ENCODE data around the gene WNT1.

WNT1 gene

DNA sequence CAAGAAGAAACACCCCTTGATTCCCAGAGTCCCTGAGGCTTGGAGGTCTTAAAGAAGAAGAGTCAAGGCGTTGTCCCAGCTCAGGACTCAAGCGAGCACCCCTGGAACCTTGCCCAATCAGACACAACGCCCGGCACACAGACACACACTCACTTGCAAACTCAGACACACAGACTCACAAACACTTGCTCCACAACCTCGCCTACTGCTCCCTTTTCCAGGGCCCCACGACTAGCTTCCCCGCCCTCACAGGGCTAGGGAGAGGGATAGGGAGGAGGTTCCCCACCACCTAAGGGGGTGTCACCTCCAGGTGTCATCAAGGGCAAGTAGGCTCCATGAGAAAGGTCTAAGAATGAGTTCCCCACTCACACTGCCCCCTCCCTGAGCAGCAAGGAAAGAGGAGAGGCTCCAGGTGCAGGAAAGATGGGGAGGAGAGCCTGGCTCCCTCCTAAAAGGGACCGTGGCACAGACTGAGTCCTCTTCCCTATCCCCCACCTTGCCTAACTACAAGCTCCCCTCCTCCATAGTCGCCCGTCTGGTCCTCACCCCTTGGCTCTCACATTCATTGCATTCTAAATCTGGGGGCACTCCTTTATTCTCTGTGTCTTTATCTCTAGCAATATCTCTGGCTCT is 7.3 kb upstream of the WNT1 start:
- H3K4me2 ChIP-seq (ENCODE audit: low read length), result peak overlapping the region; percentile 39; the same call in 1 of the 2 replicates
- H3K36me3 ChIP-seq (ENCODE audit: insufficient read depth, low read length), result no peaks in the 10 kb centered on the region
- peaks cover 20% of the 10 kb centered on the region for H3K4me1 ChIP-seq (ENCODE audit: insufficient read depth, low read length, severe bottlenecking)
- H3K79me2 ChIP-seq (ENCODE audit: insufficient read depth, low read length), result no peaks in the 10 kb centered on the region
- no peak overlapping the region for H2AFZ ChIP-seq (ENCODE audit: low read length)
- H3F3A ChIP-seq (ENCODE audit: insufficient read depth, low read length), result no peaks in the 10 kb centered on the region
- no peaks in the 10 kb centered on the region for H4K20me1 ChIP-seq (ENCODE audit: insufficient read depth, low read length)
- no peak overlapping the region for H3K9ac ChIP-seq (ENCODE audit: low read length)
- no peak overlapping the region for H3K27ac ChIP-seq (ENCODE audit: low read depth, low read length, poor library complexity, severe bottlenecking)
- H3K9me3 ChIP-seq (ENCODE audit: low read length), result no peaks in the 10 kb centered on the region
- H3K27me3 ChIP-seq (ENCODE audit: insufficient read depth, low read length), result peaks cover 22% of the 10 kb centered on the region; the same call in 1 of the 2 replicates
- H3K4me3 ChIP-seq (ENCODE audit: low read depth, low read length, poor library complexity, severe bottlenecking), result peak overlapping the region; percentile 25
- TF ChIP-seq EZH2 (IDR thresholded peaks at IDR 0.05; ENCODE audit: borderline replicate concordance, low read length), result no peak
- TF ChIP-seq, protein P1, sequence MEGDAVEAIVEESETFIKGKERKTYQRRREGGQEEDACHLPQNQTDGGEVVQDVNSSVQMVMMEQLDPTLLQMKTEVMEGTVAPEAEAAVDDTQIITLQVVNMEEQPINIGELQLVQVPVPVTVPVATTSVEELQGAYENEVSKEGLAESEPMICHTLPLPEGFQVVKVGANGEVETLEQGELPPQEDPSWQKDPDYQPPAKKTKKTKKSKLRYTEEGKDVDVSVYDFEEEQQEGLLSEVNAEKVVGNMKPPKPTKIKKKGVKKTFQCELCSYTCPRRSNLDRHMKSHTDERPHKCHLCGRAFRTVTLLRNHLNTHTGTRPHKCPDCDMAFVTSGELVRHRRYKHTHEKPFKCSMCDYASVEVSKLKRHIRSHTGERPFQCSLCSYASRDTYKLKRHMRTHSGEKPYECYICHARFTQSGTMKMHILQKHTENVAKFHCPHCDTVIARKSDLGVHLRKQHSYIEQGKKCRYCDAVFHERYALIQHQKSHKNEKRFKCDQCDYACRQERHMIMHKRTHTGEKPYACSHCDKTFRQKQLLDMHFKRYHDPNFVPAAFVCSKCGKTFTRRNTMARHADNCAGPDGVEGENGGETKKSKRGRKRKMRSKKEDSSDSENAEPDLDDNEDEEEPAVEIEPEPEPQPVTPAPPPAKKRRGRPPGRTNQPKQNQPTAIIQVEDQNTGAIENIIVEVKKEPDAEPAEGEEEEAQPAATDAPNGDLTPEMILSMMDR (IDR thresholded peaks at IDR 0.05; ENCODE audit: low read length), result no peak
- H3K9me2 ChIP-seq (ENCODE audit: low read depth, low read length), result no peaks in the 10 kb centered on the region

DNA sequence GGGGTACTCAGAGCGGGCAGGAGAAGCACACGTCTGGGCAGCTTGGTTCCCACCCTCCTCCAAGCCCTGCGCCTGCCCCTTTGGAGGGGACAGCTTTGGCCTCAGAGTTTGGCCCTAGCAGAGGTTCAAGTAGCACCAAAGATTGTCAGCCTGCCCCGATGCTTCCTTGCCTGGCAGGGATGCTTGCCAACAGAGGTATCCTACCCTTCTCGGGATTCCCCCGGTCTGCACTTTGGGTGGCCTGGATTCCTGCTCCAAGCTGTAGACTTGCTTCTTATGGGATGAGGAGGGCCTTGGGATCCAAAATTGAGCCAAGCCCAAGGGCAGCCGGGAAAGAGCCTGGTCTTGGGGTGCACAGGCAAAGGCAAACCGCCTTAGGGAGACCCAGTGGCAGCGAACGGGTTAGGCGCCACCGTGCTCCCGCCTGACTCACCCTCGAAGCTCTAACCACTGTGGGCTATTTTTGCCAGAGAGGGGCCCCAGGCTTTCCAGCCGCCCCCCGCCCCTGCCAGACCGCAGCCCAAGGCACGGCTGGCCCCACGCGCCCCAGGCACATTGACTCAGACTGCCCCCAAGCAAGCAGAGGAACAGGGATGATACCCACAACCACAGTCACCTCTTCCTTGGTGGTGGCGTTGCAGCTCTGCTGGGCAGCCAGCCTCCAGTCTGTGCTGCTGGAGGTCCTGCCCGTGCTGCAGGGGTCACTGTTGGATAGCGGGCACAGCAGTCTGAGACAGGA is 5.7 kb upstream of the WNT1 start:
- no peak overlapping the region for H3K4me3 ChIP-seq (ENCODE audit: low read depth, low read length, poor library complexity, severe bottlenecking)

DNA sequence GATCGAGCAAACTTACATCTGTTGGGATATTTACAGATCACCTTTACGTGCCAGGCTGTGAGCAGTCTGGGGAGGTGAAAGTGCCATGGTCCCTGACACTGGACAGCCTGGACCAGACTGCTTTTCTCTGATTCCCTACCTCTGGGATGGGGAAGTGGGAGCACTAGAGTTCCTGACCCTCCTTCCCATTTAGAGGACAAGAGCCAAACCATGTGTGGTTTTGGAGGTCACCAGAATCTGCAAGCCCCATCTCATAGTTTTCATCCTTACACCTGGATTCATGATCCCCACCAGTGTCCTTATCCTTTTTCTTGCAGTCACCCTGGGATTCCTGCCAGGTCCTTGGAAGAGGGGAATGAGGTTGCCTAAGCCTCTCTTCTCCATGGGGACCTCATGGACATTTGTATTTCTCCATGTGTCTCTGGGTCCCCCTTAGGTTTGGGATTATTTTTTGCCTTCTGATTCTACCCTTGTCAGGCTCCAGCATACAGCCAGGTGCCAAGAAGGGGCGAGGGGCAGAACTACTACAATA is 5.1 kb upstream of the WNT1 start:
- Histone ChIP-seq H3K36me3 (ENCODE audit: insufficient read depth, low read length) (no peaks in the 10 kb centered on the region), H3K27me3 (ENCODE audit: insufficient read depth, low read length) (peaks cover 22% of the 10 kb centered on the region; the same call in 1 of the 2 replicates), H3K9me3 (ENCODE audit: low read length) (no peaks in the 10 kb centered on the region), H2AFZ (ENCODE audit: low read length) (no peak overlapping the region), H3K79me2 (ENCODE audit: insufficient read depth, low read length) (no peaks in the 10 kb centered on the region), H3K9me2 (ENCODE audit: low read depth, low read length) (no peaks in the 10 kb centered on the region), H3K27ac (ENCODE audit: low read depth, low read length, poor library complexity, severe bottlenecking) (no peak overlapping the region), H3K4me3 (ENCODE audit: low read depth, low read length, poor library complexity, severe bottlenecking) (no peak overlapping the region), H3K4me1 (ENCODE audit: insufficient read depth, low read length, severe bottlenecking) (peaks cover 14% of the 10 kb centered on the region), H3K9ac (ENCODE audit: low read length) (no peak overlapping the region), H3F3A (ENCODE audit: insufficient read depth, low read length) (no peaks in the 10 kb centered on the region), H4K20me1 (ENCODE audit: insufficient read depth, low read length) (no peaks in the 10 kb centered on the region), H3K4me2 (ENCODE audit: low read length) (no peak overlapping the region)
- TF ChIP-seq EZH2 (IDR thresholded peaks at IDR 0.05; ENCODE audit: borderline replicate concordance, low read length), result no peak
- TF ChIP-seq, protein P1 (IDR thresholded peaks at IDR 0.05; ENCODE audit: low read length), result no peak

More for the DNA sequence above, 5.7 kb upstream of the WNT1 start:
- Histone ChIP-seq H4K20me1 (ENCODE audit: insufficient read depth, low read length) (no peaks in the 10 kb centered on the region), H3K4me1 (ENCODE audit: insufficient read depth, low read length, severe bottlenecking) (peaks cover 8% of the 10 kb centered on the region), H3K9me3 (ENCODE audit: low read length) (no peaks in the 10 kb centered on the region), H3K36me3 (ENCODE audit: insufficient read depth, low read length) (no peaks in the 10 kb centered on the region), H3K27ac (ENCODE audit: low read depth, low read length, poor library complexity, severe bottlenecking) (no peak overlapping the region), H3K9ac (ENCODE audit: low read length) (no peak overlapping the region), H3F3A (ENCODE audit: insufficient read depth, low read length) (no peaks in the 10 kb centered on the region), H3K9me2 (ENCODE audit: low read depth, low read length) (no peaks in the 10 kb centered on the region), H3K4me2 (ENCODE audit: low read length) (peak overlapping the region; percentile 39; the same call in 1 of the 2 replicates), H3K79me2 (ENCODE audit: insufficient read depth, low read length) (no peaks in the 10 kb centered on the region), H2AFZ (ENCODE audit: low read length) (no peak overlapping the region), H3K27me3 (ENCODE audit: insufficient read depth, low read length) (peaks cover 22% of the 10 kb centered on the region; the same call in 1 of the 2 replicates)
- TF ChIP-seq, protein P1 (IDR thresholded peaks at IDR 0.05; ENCODE audit: low read length), result no peak
- TF ChIP-seq EZH2 (IDR thresholded peaks at IDR 0.05; ENCODE audit: borderline replicate concordance, low read length), result no peak
